ENCODE measurements around the gene FAF1. TPM values are rescaled to one million over a fixed set of nuclear protein-coding genes. Genes with fewer than 3 reads are reported as not detected.
"Not testable (repeated sequence)": the region's sequence is repeated elsewhere in the genome, so short reads cannot be mapped to it uniquely, and the experiment has no call there.

FAF1 gene
- polyA plus RNA-seq, 3 donors, result 69.2 to 76.7 (median 73.4) TPM

DNA sequence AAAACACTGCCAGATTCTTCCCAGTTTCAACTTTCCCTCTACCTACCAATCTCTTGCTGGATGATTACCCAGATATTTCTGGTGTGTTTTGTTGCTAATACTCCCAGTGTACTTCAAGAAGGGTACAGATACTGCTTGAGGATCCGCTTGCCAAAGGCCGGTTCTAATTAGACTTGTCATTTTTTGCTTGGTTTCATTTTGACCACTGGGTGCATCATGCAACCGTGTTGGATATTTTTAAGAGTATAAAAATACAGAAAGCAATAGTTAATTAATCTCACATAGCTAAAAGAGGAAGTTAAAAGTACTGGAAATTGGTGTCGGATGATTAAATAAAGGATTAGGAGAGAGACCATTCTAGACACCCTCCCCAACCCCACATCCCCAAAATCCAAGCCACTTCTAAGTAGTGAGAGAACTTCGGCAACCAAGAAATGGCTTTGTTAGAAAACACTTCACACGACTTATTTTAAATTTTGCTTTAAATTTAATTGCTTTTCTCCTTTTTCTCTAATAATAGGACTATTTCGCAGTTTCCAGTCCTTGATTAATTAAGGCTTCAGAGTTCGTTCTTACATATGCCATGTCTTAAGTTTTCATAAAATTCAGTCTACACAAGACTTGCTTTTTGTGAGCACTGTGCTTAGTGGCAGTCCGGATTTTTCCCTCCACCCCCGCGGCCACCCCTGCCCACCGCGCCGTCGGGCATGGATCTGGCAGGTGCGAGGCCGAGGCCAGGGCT, 7.5 kb upstream of the FAF1 start:
- DNase-seq (ENCODE audit: low read depth in 3 of 3, low spot score in 2 of 3), result no peak

DNA sequence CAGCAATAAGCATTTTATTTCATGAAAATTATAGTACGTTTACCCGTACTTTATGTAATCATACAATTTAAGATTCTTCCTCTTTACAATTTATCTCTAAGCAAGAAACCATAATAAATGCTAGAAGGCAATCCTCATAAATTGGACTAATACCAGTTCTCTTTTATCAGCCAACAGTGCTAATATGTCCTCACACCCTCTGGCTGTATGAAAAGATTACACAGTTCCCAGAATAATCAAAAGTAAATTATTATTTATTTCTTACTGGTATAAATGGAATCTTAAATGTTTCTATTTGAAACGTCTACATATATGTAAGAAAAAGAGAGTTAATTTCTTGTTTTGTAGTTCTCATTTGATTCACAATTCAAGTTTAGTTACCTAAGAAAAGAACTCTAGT, 6.9 kb upstream of the FAF1 start:
- no peak for DNase-seq (ENCODE audit: low read depth in 3 of 3, low spot score in 2 of 3)

DNA sequence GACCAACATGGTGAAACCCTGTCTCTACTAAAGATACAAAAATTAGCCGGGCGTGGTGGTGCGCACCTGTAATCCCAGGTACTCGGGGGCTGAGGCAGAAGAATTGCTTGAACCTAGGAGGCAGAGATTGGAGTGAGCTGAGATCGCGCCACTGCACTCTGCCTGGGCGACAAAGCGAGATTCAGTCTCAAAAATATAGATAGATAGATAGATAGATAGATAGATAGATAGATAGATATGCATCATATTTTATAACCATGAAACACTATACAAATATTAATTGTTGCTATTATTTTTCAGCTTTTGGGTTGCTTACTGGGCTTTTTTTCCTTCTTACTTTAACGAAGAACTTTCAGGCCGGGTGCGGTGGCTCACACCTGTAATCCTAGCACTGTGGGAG, 4.8 kb upstream of the FAF1 start:
- DNase-seq (ENCODE audit: low read depth in 3 of 3, low spot score in 2 of 3), result no peak

DNA sequence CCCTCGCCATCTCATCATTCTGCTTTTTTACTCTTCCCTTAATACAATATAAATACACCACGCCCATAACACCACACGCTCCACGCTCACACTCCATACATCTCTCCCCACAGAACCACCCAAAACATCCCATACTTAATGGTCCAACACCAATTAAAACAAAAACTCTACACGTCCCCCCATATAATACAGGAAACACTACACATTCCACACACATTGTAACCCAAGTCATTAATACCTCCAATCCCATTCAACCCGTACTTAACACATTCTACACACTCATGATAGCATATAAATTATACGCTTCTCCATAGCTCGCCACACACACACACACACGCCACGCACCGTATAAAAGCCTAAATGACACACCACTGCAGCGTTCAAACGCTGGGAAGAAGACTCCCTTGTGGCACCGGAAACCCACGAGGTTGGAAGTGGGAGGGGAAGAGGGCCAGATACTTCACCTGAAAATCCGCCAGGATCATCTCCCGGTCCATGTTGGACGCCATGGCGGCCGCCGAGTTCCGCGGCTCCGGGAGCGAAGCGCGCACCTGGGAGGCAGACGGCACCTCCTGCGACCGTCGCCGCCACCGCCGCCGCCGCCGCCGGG, 659 bp downstream of the FAF1 start:
- no peak for DNase-seq (ENCODE audit: low read depth in 3 of 3, low spot score in 2 of 3)

DNA sequence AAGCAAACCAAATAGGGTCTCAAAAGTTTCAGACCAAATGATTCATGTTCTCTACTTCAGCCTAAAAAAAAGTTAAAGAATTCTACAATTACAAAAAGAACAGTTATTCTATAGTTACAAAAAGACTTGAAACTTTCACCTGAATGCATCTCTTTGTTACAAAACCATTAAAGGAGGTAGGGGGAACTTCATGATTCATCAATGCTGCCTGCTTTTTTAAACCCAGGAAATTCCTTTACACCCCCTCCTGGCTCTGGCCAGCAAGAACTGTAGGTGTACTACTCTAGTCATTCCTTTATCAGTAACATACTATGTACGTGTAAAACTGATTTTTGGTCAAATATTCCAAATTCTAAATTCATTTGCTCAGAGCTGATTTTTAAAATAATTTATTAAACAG, 5.0 kb downstream of the FAF1 start:
- DNase-seq (ENCODE audit: low read depth in 3 of 3, low spot score in 2 of 3), result no peak

DNA sequence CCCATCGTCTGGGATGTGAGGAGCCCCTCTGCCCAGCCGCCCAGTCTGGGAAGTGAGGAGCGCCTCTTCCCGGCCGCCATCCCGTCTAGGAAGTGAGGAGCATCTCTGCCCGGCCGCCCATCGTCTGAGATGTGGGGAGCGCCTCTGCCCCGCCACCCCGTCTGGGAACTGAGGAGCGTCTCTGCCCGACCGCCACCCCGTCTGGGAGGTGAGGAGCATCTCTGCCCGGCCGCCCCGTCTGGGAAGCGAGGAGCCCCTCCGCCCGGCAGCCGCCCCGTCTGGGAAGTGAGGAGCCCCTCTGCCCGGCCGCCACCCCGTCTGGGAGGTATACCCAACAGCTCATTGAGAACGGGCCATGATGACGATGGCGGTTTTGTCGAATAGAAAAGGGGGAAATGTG, 7.5 kb downstream of the FAF1 start:
- not testable (repeated sequence) for DNase-seq (ENCODE audit: low read depth in 3 of 3, low spot score in 2 of 3)

DNA sequence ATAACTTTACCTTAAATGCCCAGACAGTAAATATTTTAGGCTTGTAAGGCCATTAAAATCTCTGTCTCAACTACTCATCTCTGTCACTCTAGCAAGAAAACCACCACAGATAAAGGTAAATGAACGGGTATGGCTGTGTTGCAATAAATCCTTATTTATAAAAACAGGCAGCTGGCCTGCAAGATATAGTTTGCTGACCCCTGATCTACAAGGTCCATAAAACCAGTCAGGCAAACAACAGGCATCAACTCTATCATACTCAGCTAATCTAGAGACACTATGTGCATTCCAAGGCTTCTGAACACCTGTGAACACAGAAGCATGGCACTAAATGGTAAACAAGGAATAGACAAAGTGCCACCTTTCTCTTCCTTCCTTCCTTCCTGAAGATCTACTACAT, 9.7 kb downstream of the FAF1 start:
- DNase-seq (ENCODE audit: low read depth in 3 of 3, low spot score in 2 of 3), result no peak

DNA sequence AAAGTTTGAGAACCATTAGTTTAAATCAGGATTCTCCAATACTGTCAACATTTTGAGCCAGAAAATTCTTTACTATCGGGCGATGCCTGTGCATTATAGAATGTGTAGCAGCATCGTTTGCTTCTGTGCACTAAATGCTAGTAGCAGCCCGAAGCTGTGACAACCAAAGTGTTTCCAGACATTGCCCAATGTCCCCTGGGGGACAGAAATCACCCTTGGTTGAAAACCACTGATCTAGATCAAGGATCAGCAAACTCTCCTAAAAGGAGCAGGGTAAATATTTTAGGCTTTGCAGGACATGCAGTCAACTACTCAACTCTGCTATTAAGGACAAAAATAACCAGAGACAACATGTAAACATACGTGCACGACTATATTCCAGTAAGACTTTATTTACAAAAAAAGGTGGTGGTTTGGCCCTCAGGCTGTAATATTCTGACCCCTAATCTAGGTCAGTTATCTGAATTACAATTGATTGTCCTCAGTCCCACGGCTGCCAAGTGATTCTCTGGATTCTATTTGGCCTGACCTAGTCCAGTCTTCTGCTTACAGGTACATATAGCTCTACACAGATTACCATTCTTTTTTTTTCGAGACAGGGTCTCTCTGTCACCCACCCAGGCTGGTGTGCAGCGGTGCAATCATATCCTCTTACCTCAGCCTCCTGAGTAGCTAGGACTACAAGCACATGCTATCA, 10.6 kb downstream of the FAF1 start:
- no peak for DNase-seq (ENCODE audit: low read depth in 3 of 3, low spot score in 2 of 3)

DNA sequence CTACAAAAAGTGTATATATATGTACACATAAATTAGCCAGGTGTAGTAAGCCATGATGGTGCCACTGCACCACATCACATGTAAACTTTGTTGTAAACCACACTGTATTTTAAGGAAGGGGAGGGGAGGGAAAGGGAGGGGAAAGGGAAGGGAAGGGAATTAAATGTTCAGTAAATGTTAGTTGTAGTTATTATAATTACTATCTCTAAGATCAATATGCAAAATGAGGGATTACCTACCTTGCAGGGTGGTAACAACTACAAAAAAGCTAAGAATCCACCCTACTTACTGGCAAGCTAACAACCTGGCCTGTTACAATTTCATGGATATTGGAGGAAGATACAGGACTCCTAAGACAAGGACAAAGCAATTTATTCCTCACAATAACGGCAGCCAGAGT, 17.7 kb downstream of the FAF1 start:
- no peak for DNase-seq (ENCODE audit: low read depth in 3 of 3, low spot score in 2 of 3)

DNA sequence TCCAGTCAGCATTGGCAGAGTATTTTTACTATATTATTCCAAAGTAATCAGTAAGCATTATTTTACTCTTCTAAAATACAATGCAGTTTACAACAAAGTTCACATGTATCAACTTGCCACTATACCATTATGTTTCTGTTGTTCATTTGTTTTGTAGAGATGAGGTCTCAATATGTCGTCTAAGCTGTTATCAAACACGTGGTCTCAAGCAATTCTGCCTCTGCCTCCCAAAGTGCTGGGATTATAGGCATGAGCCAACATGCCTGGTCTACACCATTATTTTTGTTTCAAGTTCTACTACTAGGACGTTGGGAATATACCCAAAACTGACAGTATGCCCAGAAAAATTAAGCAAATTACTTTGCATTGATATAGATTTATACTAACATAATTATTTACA, 19.8 kb downstream of the FAF1 start:
- DNase-seq (ENCODE audit: low read depth in 3 of 3, low spot score in 2 of 3), result no peak

DNA sequence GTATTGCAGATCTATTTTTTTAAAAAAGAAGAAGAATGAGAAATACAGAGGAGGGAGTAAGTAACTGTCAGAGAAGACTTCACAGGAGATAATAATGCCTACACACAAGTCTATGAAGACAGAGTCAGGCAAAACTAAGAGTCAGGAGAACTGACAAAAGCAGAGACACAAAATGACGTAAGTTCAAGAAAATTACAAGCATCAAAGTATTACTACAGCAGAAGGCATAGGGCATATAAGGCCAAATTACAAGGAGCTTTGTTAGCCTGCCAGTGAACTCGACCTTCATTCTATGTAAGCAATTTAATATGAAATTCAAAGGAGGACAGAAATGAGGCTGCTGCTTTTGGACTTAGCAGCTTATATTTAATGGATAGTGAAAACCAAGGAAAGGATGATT, 23.7 kb downstream of the FAF1 start:
- no peak for DNase-seq (ENCODE audit: low read depth in 3 of 3, low spot score in 2 of 3)

DNA sequence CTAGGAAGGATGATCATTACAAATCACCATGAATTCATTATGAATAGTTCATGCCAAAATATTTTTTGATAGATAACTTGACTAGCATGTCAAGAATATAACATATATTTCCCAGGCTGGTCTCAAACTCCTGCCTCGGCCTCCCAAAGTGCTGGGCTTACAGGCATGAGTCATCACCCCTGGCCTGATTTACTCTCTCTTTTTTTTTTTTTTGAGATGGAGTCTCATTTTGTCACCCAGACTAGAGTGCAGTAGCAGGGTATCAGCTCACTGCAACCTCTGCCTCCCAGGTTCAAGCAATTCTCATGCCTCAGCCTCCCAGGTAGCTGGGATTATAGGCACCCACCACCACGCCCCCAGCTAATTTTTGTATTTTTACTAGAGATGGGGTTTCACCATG, 24.8 kb downstream of the FAF1 start:
- not testable (repeated sequence) for DNase-seq (ENCODE audit: low read depth in 3 of 3, low spot score in 2 of 3)

DNA sequence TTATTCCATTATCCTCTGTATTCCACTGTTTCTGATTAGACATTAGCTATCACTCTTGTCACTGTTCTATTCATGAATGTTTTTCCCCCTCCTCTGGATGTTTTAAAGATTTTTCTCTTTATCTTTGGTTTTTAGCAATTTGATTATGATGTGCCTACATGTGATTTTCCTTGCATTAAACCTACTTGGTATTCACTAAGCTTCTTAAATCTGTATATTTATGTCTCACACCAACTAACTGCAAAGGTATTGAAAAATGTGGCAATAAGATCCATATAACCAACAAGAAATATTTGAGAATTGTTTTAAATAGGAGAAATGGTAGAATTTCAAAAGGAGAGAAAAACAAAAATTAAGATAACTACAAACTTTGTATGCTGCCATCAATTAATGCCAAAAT, 25.2 kb downstream of the FAF1 start:
- no peak for DNase-seq (ENCODE audit: low read depth in 3 of 3, low spot score in 2 of 3)

DNA sequence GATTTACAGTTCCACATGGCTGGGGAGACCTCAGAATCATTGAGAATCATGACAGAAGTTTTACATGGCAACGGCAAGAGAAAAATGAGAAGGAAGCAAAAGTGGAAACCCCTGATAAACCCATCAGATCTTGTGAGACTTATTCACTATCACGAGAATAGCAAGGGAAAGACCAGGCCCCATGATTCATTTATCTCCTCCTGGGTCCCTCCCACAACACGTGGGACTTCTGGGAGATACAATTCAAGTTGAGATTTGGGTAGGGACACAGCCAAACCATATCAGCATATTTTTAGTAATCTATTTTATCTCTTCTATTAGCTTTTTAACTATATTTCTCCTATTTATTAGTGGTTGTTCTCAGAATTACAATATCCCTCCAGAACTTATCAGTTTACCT, 26.3 kb downstream of the FAF1 start:
- not testable (repeated sequence) for DNase-seq (ENCODE audit: low read depth in 3 of 3, low spot score in 2 of 3)

DNA sequence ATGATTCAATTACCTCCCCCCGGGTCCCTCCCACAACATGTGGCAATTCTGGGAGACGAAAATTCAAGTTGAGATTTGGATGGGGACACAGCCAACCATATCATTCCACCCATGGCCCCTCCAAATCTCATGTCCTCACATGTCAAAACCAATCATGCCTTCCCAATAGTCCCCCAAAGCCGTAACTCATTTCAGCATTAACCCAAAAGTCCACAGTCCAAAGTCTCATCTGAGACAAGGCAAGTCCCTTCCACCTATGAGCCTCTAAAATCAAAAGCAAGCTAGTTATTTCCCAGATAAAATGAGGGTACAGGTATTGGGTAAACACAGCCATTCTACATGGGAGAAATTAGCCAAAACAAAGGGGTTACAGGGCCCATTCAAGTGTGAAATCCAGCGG, 28.0 kb downstream of the FAF1 start:
- not testable (repeated sequence) for DNase-seq (ENCODE audit: low read depth in 3 of 3, low spot score in 2 of 3)

DNA sequence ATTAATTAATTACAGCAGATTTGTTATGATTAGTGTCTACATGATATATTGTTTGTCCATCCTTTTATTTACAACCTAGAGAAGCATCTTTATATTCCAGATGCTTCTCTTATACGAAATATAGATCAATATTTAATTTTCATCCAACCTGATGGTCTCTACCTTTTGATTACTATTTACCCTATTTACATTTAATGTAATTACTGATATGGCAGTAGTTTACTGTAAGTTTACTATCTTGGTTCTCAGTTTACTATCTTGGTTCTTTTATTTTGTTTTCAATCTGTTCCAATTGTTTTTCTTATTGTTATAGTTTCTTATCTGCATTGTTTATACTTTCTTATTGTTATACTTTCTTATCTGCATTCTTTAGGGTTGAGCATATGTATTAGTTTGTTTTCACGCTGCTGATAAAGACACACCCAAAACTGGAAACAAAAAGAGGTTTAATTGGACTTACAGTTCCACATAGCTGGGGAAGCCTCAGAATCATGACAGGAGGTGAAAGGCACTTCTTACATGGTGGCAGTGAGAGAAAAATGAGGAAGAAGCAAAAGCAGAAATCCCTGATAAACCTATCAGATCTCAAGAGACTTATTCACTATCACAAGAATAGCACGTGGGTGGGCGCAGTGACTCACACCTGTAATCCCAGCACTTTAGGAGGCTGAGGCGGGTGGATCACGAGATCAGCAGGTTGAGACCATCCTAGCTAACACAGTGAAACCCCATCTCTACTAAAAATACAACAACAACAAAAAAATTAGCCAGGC, 28.9 kb downstream of the FAF1 start:
- DNase-seq (ENCODE audit: low read depth in 3 of 3, low spot score in 2 of 3), result no peak

DNA sequence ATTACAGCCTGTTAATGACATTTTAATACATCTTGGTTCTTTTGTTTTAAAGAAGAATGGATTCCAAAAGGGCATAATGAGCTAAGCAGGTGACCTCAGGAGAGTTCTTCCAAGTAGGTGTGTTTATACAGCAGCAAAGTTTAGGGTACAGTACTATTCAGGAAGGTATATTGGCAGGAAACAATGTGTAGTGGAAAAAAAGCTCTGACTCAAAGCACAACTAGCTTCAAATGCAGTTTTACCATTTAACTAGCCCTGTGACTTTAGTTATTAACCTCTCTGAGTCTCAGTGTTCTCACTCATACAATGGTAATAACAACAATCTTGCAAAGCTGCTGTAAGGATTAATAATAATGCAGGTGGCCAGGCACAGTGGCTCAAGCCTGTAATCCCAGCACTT, 29.9 kb downstream of the FAF1 start:
- no peak for DNase-seq (ENCODE audit: low read depth in 3 of 3, low spot score in 2 of 3)

DNA sequence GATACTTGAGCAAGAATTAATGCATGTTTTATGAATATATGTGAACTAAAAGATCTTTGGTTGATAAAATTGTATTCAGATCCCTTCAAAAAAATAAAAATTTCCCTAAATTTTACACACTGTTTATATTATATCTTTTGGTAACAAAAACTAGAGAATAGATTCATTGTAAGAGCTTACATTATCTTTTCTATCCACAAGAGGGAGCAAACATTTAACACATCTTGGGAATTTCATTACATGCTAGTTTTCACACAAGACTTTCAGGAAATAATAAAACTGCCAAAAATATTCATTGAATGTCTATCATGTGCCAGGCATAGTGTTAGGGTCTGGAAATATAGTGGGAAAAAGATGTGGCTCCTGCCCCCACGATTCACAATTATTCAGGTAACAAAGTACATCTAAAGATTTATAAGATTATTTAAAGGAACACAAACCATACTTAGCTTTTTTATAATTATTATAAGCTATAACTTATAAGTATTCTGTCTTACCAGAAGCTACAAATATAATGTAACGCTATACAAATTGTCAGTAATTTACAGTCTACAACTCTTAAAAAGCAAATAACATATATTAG, 30.6 kb downstream of the FAF1 start:
- DNase-seq (ENCODE audit: low read depth in 3 of 3, low spot score in 2 of 3), result peak in 1 of 3 donors; percentile 8

DNA sequence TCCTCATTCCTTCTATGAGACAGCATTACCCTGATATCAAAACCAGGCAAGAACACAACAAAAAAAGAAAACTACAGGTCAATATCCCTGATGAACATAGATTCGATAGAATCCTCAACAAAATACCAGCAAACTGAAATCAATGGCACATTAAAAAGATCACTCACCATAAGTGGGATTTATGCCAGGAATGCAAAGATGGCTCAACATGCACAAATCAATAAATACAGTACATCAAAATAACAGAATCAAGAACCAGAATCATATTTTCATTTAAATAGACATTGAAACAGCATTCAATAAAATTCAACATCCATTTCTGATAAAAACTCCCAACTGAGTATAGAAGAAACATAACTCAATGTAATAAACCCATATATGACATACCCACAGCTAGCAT, 36.5 kb downstream of the FAF1 start:
- DNase-seq (ENCODE audit: low read depth in 3 of 3, low spot score in 2 of 3), result no peak

DNA sequence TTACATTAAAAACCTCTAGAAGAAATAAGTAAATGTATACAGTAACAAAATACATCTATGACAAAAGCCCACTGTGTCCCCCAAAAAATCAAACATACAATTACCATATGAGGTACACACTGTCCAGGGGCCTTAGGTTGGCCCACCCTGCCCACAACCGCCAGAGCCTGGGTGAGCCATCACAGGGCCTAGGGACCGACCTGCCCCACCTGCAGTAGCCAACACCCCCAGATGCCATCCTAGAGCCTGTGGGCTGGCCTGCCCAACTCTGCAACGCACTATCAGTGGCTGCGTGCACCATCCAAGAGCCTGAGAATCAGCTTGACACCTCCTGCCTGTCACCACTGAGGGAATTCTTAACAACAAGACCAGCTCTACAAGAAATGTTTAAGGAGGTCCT, 39.0 kb downstream of the FAF1 start:
- DNase-seq (ENCODE audit: low read depth in 3 of 3, low spot score in 2 of 3), result no peak

DNA sequence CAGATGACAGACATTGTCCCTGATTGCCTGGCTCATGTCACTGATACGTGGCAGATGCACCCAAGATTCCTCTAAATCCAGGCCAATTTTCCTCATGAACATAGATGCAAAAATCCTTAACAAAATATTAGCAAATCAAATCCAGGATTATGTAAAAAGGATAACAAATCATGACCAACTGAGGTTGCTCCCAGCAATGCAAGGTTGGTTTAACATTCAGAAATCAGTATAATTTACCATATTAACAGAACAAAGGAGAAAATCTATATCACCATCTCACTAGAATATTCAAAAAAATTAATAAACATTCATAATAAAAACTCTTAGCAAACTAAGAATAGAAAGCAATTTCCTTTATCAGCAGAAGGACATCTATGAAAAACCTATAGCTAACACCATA, 39.7 kb downstream of the FAF1 start:
- no peak for DNase-seq (ENCODE audit: low read depth in 3 of 3, low spot score in 2 of 3)
